IMR-90 (cell line): Measurements from ENCODE around the gene RABGEF1. TPM values are rescaled to one million over a fixed set of nuclear protein-coding genes. Genes with fewer than 3 reads are reported as not detected.

Experiments
- ATAC-seq: fragments of 200-7000 bp; cut with Tn5 transposase; 2 replicates; pipeline ENCODE4 v1.9.1; 2020; ENCODE audit warnings: low read depth, mild to moderate bottlenecking, moderate library complexity
- BruUV-seq: library from RNA; stranded (reverse); fragments of 400-500 nt; replicated peaks from 2 replicates; lab custom pipeline; 2021; lab: Mats Ljungman, UMichigan
- CTCF ChIA-PET: fragments of 300-600 bp; formaldehyde crosslinking; extraction: SDS; loops from one replicate; lab custom pipeline; 2021; ENCODE audit warnings: antibody characterized with exemption; lab: Yijun Ruan, JAX
- POLR2A ChIA-PET: fragments of 300-600 bp; sonication (Branson Sonifier 250); formaldehyde crosslinking; loops from one replicate; lab custom pipeline; 2022; ENCODE audit warnings: antibody characterized with exemption; ENCODE audit not compliant: unreplicated experiment; lab: Charles Lee
- DNase-seq: peaks from one replicate; pipeline ENCODE4 v3.0.0; 2013
- H2AFZ ChIP-seq: replicated peaks from 2 replicates; pipeline ENCODE3; 2013; ENCODE audit warnings: low read length, mild to moderate bottlenecking; ENCODE audit not compliant: poor library complexity
- H2AK5ac ChIP-seq: 2 replicates; pipeline ENCODE4 v1.6.1; 2013; ENCODE audit warnings: low read depth, low read length, inconsistent platforms
- H2AK9ac ChIP-seq: replicated peaks from 2 replicates; pipeline ENCODE3; 2013; ENCODE audit warnings: mild to moderate bottlenecking, low read depth, low read length, moderate library complexity; ENCODE audit not compliant: poor library complexity
- H2BK120ac ChIP-seq: 2 replicates; pipeline ENCODE4 v1.6.1; 2013; ENCODE audit warnings: low read depth, low read length, inconsistent platforms
- H2BK15ac ChIP-seq: 3 replicates; pipeline ENCODE4 v1.6.1; 2013; ENCODE audit warnings: low read depth, low read length, inconsistent platforms
- H2BK20ac ChIP-seq: 2 replicates; pipeline ENCODE4 v1.6.1; 2013; ENCODE audit warnings: low read depth, mild to moderate bottlenecking, inconsistent platforms, low read length, moderate library complexity
- H2BK5ac ChIP-seq: 2 replicates; pipeline ENCODE4 v1.6.1; 2013; ENCODE audit warnings: mild to moderate bottlenecking, low read depth, low read length, inconsistent platforms; ENCODE audit not compliant: poor library complexity, severe bottlenecking
- H3K14ac ChIP-seq: replicated peaks from 2 replicates; pipeline ENCODE4 v1.6.1; 2013; ENCODE audit warnings: low read depth, low read length, inconsistent platforms
- H3K18ac ChIP-seq: 2 replicates; pipeline ENCODE4 v1.6.1; 2013; ENCODE audit warnings: low read depth, low read length, control low read depth
- H3K23ac ChIP-seq: 2 replicates; pipeline ENCODE4 v1.6.1; 2013; ENCODE audit warnings: low read depth, low read length, inconsistent platforms
- H3K27ac ChIP-seq: 2 replicates; pipeline ENCODE4 v1.5.1; 2013; ENCODE audit warnings: mild to moderate bottlenecking, control low read depth, low read length; ENCODE audit not compliant: insufficient read depth
- H3K27me3 ChIP-seq: 2 replicates; pipeline ENCODE4 v1.6.1; 2013; ENCODE audit warnings: low read length; ENCODE audit not compliant: control insufficient read depth, insufficient read depth
- H3K36me3 ChIP-seq: 2 replicates; pipeline ENCODE4 v1.6.1; 2013; ENCODE audit warnings: low read length, mixed read lengths; ENCODE audit not compliant: control insufficient read depth, insufficient read depth
- H3K4ac ChIP-seq: 2 replicates; pipeline ENCODE4 v1.6.1; 2013; ENCODE audit warnings: low read depth, low read length, inconsistent platforms
- H3K4me1 ChIP-seq: 2 replicates; pipeline ENCODE4 v1.6.1; 2013; ENCODE audit warnings: low read length, mixed read lengths; ENCODE audit not compliant: control insufficient read depth, insufficient read depth
- H3K4me2 ChIP-seq: 2 replicates; pipeline ENCODE4 v1.6.1; 2013; ENCODE audit warnings: low read depth, mild to moderate bottlenecking, control low read depth, low read length, moderate library complexity
- H3K4me3 ChIP-seq: 2 replicates; pipeline ENCODE4 v1.5.1; 2013; ENCODE audit warnings: low read depth, mild to moderate bottlenecking, control low read depth, low read length, moderate library complexity; ENCODE audit not compliant: insufficient read depth
- H3K56ac ChIP-seq: 2 replicates; pipeline ENCODE4 v1.6.1; 2013; ENCODE audit warnings: low read length, inconsistent platforms; ENCODE audit not compliant: insufficient read depth; ENCODE audit errors: extremely low read depth
- H3K79me1 ChIP-seq, 2 experiments: 2 replicates each; pipeline ENCODE4 v1.6.1; 2013; ENCODE audit warnings: low read length in 2 of 2, inconsistent platforms in 1 of 2, low read depth in 1 of 2
- H3K9ac ChIP-seq: 2 replicates; pipeline ENCODE4 v1.6.1; 2013; ENCODE audit warnings: low read depth, low read length, control low read depth
- H3K9me1 ChIP-seq: 2 replicates; pipeline ENCODE4 v1.6.1; 2013; ENCODE audit warnings: low read length, inconsistent platforms; ENCODE audit not compliant: insufficient read depth
- H3K9me3 ChIP-seq: 2 replicates; pipeline ENCODE4 v1.6.1; 2013; ENCODE audit warnings: low read length; ENCODE audit not compliant: control insufficient read depth, insufficient read depth
- H4K20me1 ChIP-seq: 2 replicates; pipeline ENCODE4 v1.6.1; 2013; ENCODE audit warnings: low read length, inconsistent platforms; ENCODE audit not compliant: insufficient read depth
- H4K5ac ChIP-seq: 2 replicates; pipeline ENCODE4 v1.6.1; 2013; ENCODE audit warnings: mild to moderate bottlenecking, low read depth, low read length, control low read depth
- H4K8ac ChIP-seq, 2 experiments: 2 replicates each; pipeline ENCODE4 v1.6.1; 2013; ENCODE audit warnings: low read depth in 2 of 2, low read length in 2 of 2, control low read depth in 1 of 2, inconsistent platforms in 1 of 2
- H4K91ac ChIP-seq: 2 replicates; pipeline ENCODE4 v1.6.1; 2013; ENCODE audit warnings: low read depth, low read length, inconsistent platforms; ENCODE audit not compliant: insufficient read depth
- BHLHE40 ChIP-seq: fragments of 150-350 bp; IDR thresholded peaks from 2 replicates; pipeline ENCODE4 v1.6.1; 2016; ENCODE audit warnings: mild to moderate bottlenecking, low read depth, low read length
- CHD1 ChIP-seq: IDR thresholded peaks from 2 replicates; pipeline ENCODE4 v1.6.1; 2012; ENCODE audit warnings: low read depth, low read length, improper control_type of control experiment
- ELK1 ChIP-seq: fragments of 150-350 bp; IDR thresholded peaks from 2 replicates; pipeline ENCODE4 v1.6.1; 2016; ENCODE audit warnings: low read depth, mild to moderate bottlenecking, low read length, moderate library complexity, borderline replicate concordance
- SMC3 ChIP-seq: fragments of 150-350 bp; IDR thresholded peaks from 2 replicates; pipeline ENCODE4 v1.6.1; 2016; ENCODE audit warnings: low read depth, mild to moderate bottlenecking, antibody characterized with exemption, low read length, moderate library complexity
- WGBS, 2 experiments: methylation state at CpG; one replicate each; pipeline versions ENCODE4 v1.1.5 to v1.1.7; 2013; ENCODE audit warnings: missing lambda C conversion rate in 2 of 2; ENCODE audit not compliant: insufficient read length in 1 of 2; ENCODE audit errors: extremely low coverage in 2 of 2; 5-methylcytosine and 5-hydroxymethylcytosine counted together
- dilution Hi-C: fragments of 300-500 bp; cut with HindIII; formaldehyde crosslinking; loops from one replicate; pipeline ENCODE4 v1.14.3; 2018; ENCODE audit warnings: low sequenced_read_pairs; ENCODE audit not compliant: unreplicated experiment
- in situ Hi-C: fragments of 300-500 bp; cut with MboI; formaldehyde crosslinking; loops from 3 replicates; pipeline ENCODE4 v1.14.3; 2019; ENCODE audit warnings: low sequenced_read_pairs, inconsistent platforms, mixed read lengths
- intact Hi-C: fragments of 100-400 bp; cut with micrococcal nuclease; formaldehyde crosslinking; loops from 2 replicates; pipeline ENCODE4 v1.10.0; 2022
- polyA plus RNA-seq, 3 experiments: library from polyadenylated mRNA; depleted of rRNA; stranded (reverse); fragments of >200 nt; gene quantifications; 2 replicates each; pipeline ENCODE4 v1.2.3, GENCODE V29; 2012; ENCODE audit warnings: low replicate concordance in 1 of 3
- total RNA-seq: library from RNA; depleted of rRNA; stranded (reverse); fragments of >200 nt; gene quantifications from 2 replicates; pipeline ENCODE4 v1.2.3, GENCODE V29; 2012

Gene RABGEF1
- total and polyA plus RNA-seq, 2 of the 4 experiments (the other 2 are of a cell fraction) = 34.9 to 56.6 TPM

GRCh38 chr7:66737667-66738066 lies 2.9 kb upstream of the RABGEF1 start:
- Histone ChIP-seq H2BK20ac (no peak overlapping the region), H2AFZ (no peak overlapping the region), H2BK15ac (no peak overlapping the region), H3K9ac (no peak overlapping the region), H4K20me1 (peaks cover 6% of the 10 kb centered on the region), H3K27ac (no peak overlapping the region), H4K5ac (no peak overlapping the region), H3K27me3 (no peaks in the 10 kb centered on the region), H3K18ac (no peak overlapping the region), H3K56ac (no peak overlapping the region), H3K4ac (no peak overlapping the region), H4K91ac (no peak overlapping the region), H3K23ac (no peak overlapping the region), H3K4me2 (no peak overlapping the region), H3K4me3 (no peak overlapping the region), H2BK120ac (no peak overlapping the region), H3K4me1 (peaks cover under 1% of the 10 kb centered on the region), H3K9me3 (peaks cover 8% of the 10 kb centered on the region), H2AK5ac (no peak overlapping the region), H2BK5ac (no peak overlapping the region), H3K79me1 (peaks cover 19 to 67% of the 10 kb centered on the region in 2 experiments; a peak in 3 of 4 replicates), H4K8ac (no peak overlapping the region), H3K36me3 (peaks cover 10% of the 10 kb centered on the region), H3K14ac (no peak overlapping the region), H3K9me1 (0 out of 2 replicates have a peak, but pooled peaks cover 2% of the 10 kb centered on the region), H2AK9ac (no peak overlapping the region)
- TF ChIP-seq SMC3 (no peak), CHD1 (no peak), ELK1 (no peak), BHLHE40 (no peak)
- no peak for ATAC-seq
- CTCF ChIA-PET = no interaction called here
- BruUV-seq = no TSS peak
- no CpG with 5 or more reads among the region's 6 CpGs for WGBS, 2 experiments
- POLR2A ChIA-PET = no interaction called here
- no peak for DNase-seq
- intact Hi-C loops (no loop called here), in situ Hi-C loops (no loop called here), dilution Hi-C loops (no loop called here)
